Fibroblast of mammary gland (primary cell): ENCODE measurements around the gene GPR27.
A peak's percentile ranks its signal among the peaks of the same experiment; 100 is the strongest.

Source experiments
- DNase-seq: peaks from one replicate; pipeline ENCODE4 v3.0.0-alpha.2; 2010; ENCODE audit warnings: low read depth
- H3K4me3 ChIP-seq: 2 replicates; pipeline ENCODE4 v1.5.1; 2011; ENCODE audit warnings: low read depth, mild to moderate bottlenecking, low read length, moderate library complexity; ENCODE audit not compliant: control insufficient read depth
- TF ChIP-seq, protein P1 (sequence below): conservative IDR thresholded peaks from 2 replicates; pipeline ENCODE4 v1.5.1; 2011; ENCODE audit warnings: low read depth, low read length, inconsistent platforms; ENCODE audit not compliant: control insufficient read depth, insufficient read depth

GPR27 gene

DNA sequence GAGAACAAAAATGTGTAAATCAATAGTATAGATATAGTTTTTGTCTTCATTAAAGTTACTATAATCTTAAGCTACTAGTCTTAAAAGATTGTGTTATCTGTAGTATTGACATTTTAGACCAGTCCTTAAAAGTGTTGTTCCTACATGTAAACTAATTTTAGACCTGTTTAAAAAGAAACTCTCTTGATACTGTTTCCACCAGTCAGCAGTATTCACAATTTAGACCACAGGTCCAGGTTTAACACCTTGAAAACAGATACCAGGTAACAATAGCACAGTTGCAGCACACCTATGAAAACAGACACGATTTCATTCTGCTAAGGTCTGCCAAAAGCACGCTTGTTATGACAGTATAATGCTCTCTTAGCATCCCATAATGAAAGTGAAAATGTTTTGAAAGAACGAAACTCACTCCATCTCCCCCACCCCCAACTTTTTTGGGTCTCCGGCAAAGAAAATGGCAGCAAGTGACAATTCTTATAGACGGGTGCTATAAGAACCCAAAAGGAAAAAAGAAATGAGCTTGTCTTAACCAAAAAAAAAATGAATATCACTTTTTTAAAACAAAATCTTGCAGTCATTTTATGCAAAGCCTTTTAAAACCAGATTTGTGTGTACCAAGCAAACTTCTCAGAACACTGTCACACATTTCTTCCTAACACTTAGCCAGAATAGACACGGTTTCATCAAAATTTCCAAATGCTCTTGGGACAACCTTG is 30.0 kb upstream of the GPR27 start:
- TF ChIP-seq, protein P1, sequence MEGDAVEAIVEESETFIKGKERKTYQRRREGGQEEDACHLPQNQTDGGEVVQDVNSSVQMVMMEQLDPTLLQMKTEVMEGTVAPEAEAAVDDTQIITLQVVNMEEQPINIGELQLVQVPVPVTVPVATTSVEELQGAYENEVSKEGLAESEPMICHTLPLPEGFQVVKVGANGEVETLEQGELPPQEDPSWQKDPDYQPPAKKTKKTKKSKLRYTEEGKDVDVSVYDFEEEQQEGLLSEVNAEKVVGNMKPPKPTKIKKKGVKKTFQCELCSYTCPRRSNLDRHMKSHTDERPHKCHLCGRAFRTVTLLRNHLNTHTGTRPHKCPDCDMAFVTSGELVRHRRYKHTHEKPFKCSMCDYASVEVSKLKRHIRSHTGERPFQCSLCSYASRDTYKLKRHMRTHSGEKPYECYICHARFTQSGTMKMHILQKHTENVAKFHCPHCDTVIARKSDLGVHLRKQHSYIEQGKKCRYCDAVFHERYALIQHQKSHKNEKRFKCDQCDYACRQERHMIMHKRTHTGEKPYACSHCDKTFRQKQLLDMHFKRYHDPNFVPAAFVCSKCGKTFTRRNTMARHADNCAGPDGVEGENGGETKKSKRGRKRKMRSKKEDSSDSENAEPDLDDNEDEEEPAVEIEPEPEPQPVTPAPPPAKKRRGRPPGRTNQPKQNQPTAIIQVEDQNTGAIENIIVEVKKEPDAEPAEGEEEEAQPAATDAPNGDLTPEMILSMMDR, result no peak
- H3K4me3 ChIP-seq, result no peak overlapping the region
- DNase-seq, result no peak

- TF ChIP-seq, protein P1, result no peak
- H3K4me3 ChIP-seq, result no peak overlapping the region
- no peak for DNase-seq
Measured at GRCh38 chr3:71724171-71724453, 29.5 kb upstream of the GPR27 start.

GRCh38 chr3:71724584-71725270 is 28.9 kb upstream of the GPR27 start:
- DNase-seq, result no peak
- TF ChIP-seq, protein P1, result no peak
- peak overlapping the region; percentile 69 for H3K4me3 ChIP-seq

- TF ChIP-seq, protein P1, result no peak
- H3K4me3 ChIP-seq, result peak within 1 kb of the TSS; percentile 69
- peak; percentile 19 for DNase-seq
Measured at GRCh38 chr3:71725271-71725991, 28.2 kb upstream of the GPR27 start, which contains the start of gene EIF4E3. Gene EIF4E3, minus strand, starts transcription at chr3:71725402. Its CDS starts 35 bp downstream, at chr3:71725367.

GRCh38 chr3:71726146-71726545 is 27.5 kb upstream of the GPR27 start:
- TF ChIP-seq, protein P1, result no peak
- H3K4me3 ChIP-seq, result no peak overlapping the region
- DNase-seq, result no peak

DNA sequence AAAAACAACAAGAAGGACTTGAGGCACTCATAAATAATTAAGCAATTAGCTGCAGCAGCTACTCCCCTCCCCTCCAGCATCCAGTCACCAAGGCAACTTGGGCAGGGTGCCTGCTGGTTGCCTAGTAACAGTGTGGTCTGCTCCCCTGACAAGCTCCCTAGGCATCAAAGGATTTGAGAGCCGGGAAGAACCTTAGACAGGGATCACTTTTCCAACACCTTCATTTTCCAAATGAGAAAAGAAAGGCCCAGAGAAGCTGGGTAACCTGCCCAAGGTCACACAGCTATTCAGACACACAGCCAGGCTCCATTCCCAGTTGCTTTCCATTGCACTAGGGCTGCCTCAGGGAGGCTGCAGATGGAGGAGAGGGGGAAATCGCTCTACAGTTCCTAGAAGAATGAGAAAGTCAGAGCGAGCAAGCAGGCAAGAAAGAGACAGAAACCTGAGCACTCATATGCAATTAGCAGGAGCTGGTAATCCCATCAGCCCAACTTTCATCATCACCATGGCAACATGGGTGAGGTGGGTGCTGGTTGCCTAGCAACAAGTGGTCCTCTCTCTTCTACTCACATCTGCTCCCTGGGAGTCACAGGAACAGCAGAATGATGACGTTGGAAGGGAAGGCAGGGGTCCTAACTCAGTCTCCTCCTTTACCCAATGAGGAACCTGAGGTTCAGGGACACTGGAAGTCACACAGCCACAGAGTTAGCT is 24.9 kb upstream of the GPR27 start:
- TF ChIP-seq, protein P1, result no peak
- no peak overlapping the region for H3K4me3 ChIP-seq
- DNase-seq, result no peak
